ENCODE results near the gene MTCL1.

MTCL1 gene

DNA sequence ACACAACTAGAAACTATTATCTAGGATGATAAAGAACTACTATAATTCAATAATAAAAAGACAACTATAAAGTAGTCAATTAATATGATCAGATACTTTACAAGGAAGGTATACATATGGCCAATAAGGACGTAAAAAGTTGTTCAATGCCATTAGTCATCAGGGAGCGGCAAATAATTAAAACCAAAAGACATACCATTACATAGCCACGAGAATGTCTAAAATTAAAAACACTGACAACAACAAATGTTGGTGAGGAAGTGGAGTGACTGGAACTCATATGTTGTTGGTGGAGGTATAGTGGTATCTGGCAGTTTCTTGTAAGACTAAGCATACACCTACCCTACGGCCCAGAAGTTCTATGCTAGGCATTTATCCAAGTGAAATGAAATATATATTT, 152.4 kb downstream of the MTCL1 start:
- H3K9me2 ChIP-seq (replicated peaks; ENCODE audit: low read depth, low read length) = no peaks in the 10 kb centered on the region
- H4K20me1 ChIP-seq (ENCODE audit: insufficient read depth, low read length, poor library complexity, severe bottlenecking) = no peaks in the 10 kb centered on the region
- no peaks in the 10 kb centered on the region for H3K9me3 ChIP-seq (ENCODE audit: insufficient read depth, low read depth, low read length)
- H2AFZ ChIP-seq (ENCODE audit: low read length) = no peak overlapping the region
- H3K4me2 ChIP-seq (ENCODE audit: low read depth, low read length, poor library complexity, severe bottlenecking) = no peak overlapping the region
- no peaks in the 10 kb centered on the region for H3F3A ChIP-seq (ENCODE audit: low read depth)
- no peak overlapping the region for H3K9ac ChIP-seq (ENCODE audit: low read depth, low read length, poor library complexity, severe bottlenecking)
- H3K4me3 ChIP-seq (ENCODE audit: low read length, poor library complexity, severe bottlenecking) = no peak overlapping the region
- H3K27me3 ChIP-seq (ENCODE audit: insufficient read depth, low read length, poor library complexity, severe bottlenecking) = no peaks in the 10 kb centered on the region
- no peak for TF ChIP-seq EZH2phosphoT487 (IDR thresholded peaks at IDR 0.05; ENCODE audit: borderline replicate concordance)
- TF ChIP-seq, protein P1, sequence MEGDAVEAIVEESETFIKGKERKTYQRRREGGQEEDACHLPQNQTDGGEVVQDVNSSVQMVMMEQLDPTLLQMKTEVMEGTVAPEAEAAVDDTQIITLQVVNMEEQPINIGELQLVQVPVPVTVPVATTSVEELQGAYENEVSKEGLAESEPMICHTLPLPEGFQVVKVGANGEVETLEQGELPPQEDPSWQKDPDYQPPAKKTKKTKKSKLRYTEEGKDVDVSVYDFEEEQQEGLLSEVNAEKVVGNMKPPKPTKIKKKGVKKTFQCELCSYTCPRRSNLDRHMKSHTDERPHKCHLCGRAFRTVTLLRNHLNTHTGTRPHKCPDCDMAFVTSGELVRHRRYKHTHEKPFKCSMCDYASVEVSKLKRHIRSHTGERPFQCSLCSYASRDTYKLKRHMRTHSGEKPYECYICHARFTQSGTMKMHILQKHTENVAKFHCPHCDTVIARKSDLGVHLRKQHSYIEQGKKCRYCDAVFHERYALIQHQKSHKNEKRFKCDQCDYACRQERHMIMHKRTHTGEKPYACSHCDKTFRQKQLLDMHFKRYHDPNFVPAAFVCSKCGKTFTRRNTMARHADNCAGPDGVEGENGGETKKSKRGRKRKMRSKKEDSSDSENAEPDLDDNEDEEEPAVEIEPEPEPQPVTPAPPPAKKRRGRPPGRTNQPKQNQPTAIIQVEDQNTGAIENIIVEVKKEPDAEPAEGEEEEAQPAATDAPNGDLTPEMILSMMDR (conservative IDR thresholded peaks at IDR 0.05; ENCODE audit: low read length) = no peak
- no peaks in the 10 kb centered on the region for H3K4me1 ChIP-seq (ENCODE audit: insufficient read depth, low read length, poor library complexity, severe bottlenecking)
- H3K79me2 ChIP-seq (ENCODE audit: insufficient read depth, low read length) = no peaks in the 10 kb centered on the region
- H3K36me3 ChIP-seq (ENCODE audit: insufficient read depth, low read length) = no peaks in the 10 kb centered on the region

DNA sequence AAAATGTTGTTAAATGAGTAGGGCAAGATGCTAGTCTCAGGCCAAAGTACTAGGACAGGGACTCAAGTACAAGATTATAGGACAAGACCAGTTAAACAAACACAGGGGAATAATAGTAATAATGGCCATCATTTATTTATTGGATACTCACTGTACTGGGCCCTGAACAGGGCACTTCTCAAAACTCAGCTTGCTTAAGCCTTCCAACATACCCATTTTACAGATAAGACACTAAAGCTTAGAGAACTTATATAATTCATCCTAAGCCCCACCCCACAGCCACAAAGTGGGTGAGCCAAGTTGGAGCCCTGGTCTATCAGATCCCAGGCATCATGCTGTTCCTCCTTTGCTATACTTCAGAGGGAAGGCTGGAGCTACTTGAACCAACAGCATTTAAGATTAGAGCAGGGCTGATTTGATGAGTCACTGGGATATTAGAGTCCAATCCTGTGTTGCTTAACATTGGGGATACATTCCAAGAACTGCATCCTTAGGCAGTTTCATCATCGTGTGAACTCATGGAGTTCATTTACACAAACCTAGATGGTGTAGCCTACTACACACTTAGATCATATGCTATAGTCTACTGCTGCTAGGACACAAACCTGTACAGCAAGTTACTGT, 153.6 kb downstream of the MTCL1 start:
- no peak overlapping the region for H3K4me3 ChIP-seq (ENCODE audit: low read length, poor library complexity, severe bottlenecking)
- H3K9me2 ChIP-seq (replicated peaks; ENCODE audit: low read depth, low read length) = no peaks in the 10 kb centered on the region
- no peaks in the 10 kb centered on the region for H3K27me3 ChIP-seq (ENCODE audit: insufficient read depth, low read length, poor library complexity, severe bottlenecking)
- no peaks in the 10 kb centered on the region for H3K4me1 ChIP-seq (ENCODE audit: insufficient read depth, low read length, poor library complexity, severe bottlenecking)
- H3K9me3 ChIP-seq (ENCODE audit: insufficient read depth, low read depth, low read length) = no peaks in the 10 kb centered on the region
- no peak overlapping the region for H2AFZ ChIP-seq (ENCODE audit: low read length)
- H3K9ac ChIP-seq (ENCODE audit: low read depth, low read length, poor library complexity, severe bottlenecking) = no peak overlapping the region
- no peaks in the 10 kb centered on the region for H3F3A ChIP-seq (ENCODE audit: low read depth)
- H3K36me3 ChIP-seq (ENCODE audit: insufficient read depth, low read length) = no peaks in the 10 kb centered on the region
- no peaks in the 10 kb centered on the region for H3K79me2 ChIP-seq (ENCODE audit: insufficient read depth, low read length)
- H3K4me2 ChIP-seq (ENCODE audit: low read depth, low read length, poor library complexity, severe bottlenecking) = no peak overlapping the region
- no peaks in the 10 kb centered on the region for H4K20me1 ChIP-seq (ENCODE audit: insufficient read depth, low read length, poor library complexity, severe bottlenecking)
- TF ChIP-seq EZH2phosphoT487 (IDR thresholded peaks at IDR 0.05; ENCODE audit: borderline replicate concordance) = no peak
- TF ChIP-seq, protein P1 (conservative IDR thresholded peaks at IDR 0.05; ENCODE audit: low read length) = no peak

DNA sequence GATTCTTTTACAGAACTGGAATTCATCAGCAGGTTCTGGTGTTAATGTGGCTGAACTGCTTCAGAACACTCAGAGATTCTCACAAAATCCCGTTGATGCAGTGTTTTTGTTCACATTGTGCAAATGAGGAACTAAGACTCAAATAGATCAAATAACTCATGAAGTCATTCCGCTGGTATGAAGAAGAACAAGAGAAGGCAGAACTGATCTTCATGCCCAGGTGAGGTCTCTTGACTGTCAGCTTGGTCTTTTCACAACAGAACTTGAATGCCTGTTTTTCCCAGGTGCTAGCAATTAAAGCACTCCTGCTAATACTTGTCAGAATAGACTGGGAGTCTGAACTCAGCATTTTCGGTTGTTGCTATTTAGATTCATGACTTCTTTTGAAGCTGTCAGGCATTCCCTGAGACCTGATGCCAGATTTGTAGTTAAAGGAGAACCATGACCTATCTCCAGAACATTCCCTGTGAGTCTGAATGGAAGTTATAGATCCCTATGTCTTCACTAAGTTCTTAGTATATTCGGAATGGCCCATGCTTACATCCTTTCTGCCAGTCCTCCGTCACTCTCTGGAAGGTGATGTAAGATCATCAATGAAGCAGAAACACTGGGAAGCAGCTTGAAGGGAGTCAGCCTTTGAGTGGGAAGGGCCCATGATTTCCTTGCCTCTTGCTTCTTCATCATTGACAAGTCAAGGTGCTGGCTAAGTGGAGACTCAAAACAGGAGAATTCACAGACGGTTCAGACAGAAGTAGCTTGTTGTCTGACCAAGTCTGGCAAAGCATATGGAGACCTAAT, 155.7 kb downstream of the MTCL1 start:
- Histone ChIP-seq H3K36me3 (ENCODE audit: insufficient read depth, low read length) (no peaks in the 10 kb centered on the region), H4K20me1 (ENCODE audit: insufficient read depth, low read length, poor library complexity, severe bottlenecking) (no peaks in the 10 kb centered on the region), H3F3A (ENCODE audit: low read depth) (no peaks in the 10 kb centered on the region), H3K4me1 (ENCODE audit: insufficient read depth, low read length, poor library complexity, severe bottlenecking) (no peaks in the 10 kb centered on the region), H3K27me3 (ENCODE audit: insufficient read depth, low read length, poor library complexity, severe bottlenecking) (no peaks in the 10 kb centered on the region), H3K4me3 (ENCODE audit: low read length, poor library complexity, severe bottlenecking) (no peak overlapping the region), H3K9me3 (ENCODE audit: insufficient read depth, low read depth, low read length) (no peaks in the 10 kb centered on the region), H3K79me2 (ENCODE audit: insufficient read depth, low read length) (no peaks in the 10 kb centered on the region), H3K4me2 (ENCODE audit: low read depth, low read length, poor library complexity, severe bottlenecking) (no peak overlapping the region), H3K9me2 (replicated peaks; ENCODE audit: low read depth, low read length) (no peaks in the 10 kb centered on the region), H3K9ac (ENCODE audit: low read depth, low read length, poor library complexity, severe bottlenecking) (no peak overlapping the region), H2AFZ (ENCODE audit: low read length) (no peak overlapping the region)
- TF ChIP-seq, protein P1 (conservative IDR thresholded peaks at IDR 0.05; ENCODE audit: low read length) = no peak
- no peak for TF ChIP-seq EZH2phosphoT487 (IDR thresholded peaks at IDR 0.05; ENCODE audit: borderline replicate concordance)

All from Loucy (cell line).